NB4 (cell line): ENCODE data around the gene XIRP1.

Experiments used
- MYC ChIP-seq: IDR thresholded peaks from 2 replicates; pipeline ENCODE4 v1.6.1; 2011; ENCODE audit warnings: low read depth, low read length
- TF ChIP-seq, protein P1 (sequence below): IDR thresholded peaks from one replicate; pipeline ENCODE4 v1.5.1; 2012; ENCODE audit warnings: low read depth, low read length
- TF ChIP-seq, protein P2 (sequence below): IDR thresholded peaks from 2 replicates; pipeline ENCODE4 v1.6.1; 2011; ENCODE audit warnings: low read depth, low read length

DNA sequence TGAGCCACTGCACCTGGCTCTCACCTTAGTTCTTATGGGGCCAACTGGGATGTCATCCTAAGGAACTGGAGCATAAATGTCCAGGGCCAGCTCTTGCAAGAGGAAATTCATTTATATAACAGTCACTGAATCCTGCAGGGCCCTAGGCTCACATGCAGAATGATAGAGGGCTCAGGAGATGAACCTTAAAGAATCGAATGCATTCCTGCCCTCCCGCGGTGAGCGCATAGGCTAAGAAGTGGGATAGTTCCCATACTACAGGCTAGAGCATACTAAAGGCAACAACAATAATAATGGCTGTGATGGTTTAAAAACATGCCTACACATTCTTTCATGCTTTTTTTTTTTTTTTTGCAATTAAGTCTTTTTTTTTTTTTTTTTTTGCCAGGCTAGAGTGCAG lies 21.9 kb downstream of the XIRP1 start:
- TF ChIP-seq, protein P1, sequence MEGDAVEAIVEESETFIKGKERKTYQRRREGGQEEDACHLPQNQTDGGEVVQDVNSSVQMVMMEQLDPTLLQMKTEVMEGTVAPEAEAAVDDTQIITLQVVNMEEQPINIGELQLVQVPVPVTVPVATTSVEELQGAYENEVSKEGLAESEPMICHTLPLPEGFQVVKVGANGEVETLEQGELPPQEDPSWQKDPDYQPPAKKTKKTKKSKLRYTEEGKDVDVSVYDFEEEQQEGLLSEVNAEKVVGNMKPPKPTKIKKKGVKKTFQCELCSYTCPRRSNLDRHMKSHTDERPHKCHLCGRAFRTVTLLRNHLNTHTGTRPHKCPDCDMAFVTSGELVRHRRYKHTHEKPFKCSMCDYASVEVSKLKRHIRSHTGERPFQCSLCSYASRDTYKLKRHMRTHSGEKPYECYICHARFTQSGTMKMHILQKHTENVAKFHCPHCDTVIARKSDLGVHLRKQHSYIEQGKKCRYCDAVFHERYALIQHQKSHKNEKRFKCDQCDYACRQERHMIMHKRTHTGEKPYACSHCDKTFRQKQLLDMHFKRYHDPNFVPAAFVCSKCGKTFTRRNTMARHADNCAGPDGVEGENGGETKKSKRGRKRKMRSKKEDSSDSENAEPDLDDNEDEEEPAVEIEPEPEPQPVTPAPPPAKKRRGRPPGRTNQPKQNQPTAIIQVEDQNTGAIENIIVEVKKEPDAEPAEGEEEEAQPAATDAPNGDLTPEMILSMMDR = no peak
- no peak for TF ChIP-seq MYC
- TF ChIP-seq, protein P2, sequence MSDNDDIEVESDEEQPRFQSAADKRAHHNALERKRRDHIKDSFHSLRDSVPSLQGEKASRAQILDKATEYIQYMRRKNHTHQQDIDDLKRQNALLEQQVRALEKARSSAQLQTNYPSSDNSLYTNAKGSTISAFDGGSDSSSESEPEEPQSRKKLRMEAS = no peak
